HCT116 (cell line): Measurements from ENCODE around the gene NTRK3. TPM values are rescaled to one million over a fixed set of nuclear protein-coding genes. Genes with fewer than 3 reads are reported as not detected.

Source experiments
- ATAC-seq: fragments of 200-7000 bp; cut with Tn5 transposase; 2 replicates; pipeline ENCODE4 v1.9.1; 2020; ENCODE audit warnings: mild to moderate bottlenecking, moderate library complexity
- BruUV-seq: library from RNA; stranded (reverse); fragments of 400-500 nt; replicated peaks from 2 replicates; lab custom pipeline; 2021; lab: Mats Ljungman, UMichigan
- CTCF ChIA-PET: fragments of 300-600 bp; sonication (Branson Sonifier 250); formaldehyde crosslinking; loops from one replicate; lab custom pipeline; 2021; ENCODE audit warnings: antibody characterized with exemption; lab: Charles Lee
- POLR2A ChIA-PET: fragments of 300-600, 350-600 bp; sonication (Branson Sonifier 250); formaldehyde crosslinking; loops from one replicate; lab custom pipeline; 2021; ENCODE audit warnings: antibody characterized with exemption; lab: Charles Lee
- RAD21 ChIA-PET, 2 experiments: fragments of 300-600 bp; sonication (Branson Sonifier 250); formaldehyde crosslinking; loops; one replicate each; lab custom pipeline; 2023; ENCODE audit warnings: low total read pairs in 2 of 2; ENCODE audit not compliant: uncharacterized antibody in 2 of 2, unreplicated experiment in 2 of 2, low non-redundant PET in 1 of 2; lab: Charles Lee
- DNase-seq: peaks from one replicate; pipeline ENCODE4 v3.0.0-alpha.2; 2010; ENCODE audit warnings: low read depth, low spot score
- H2AFZ ChIP-seq: fragments of 200-600 bp; shearing (Covaris generic), sonication (generic); 2 replicates; pipeline ENCODE4 v1.6.1; 2017; ENCODE audit warnings: low read depth, mixed run types, mixed read lengths, antibody characterized with exemption, low read length; ENCODE audit not compliant: poor library complexity, severe bottlenecking
- H3K27ac ChIP-seq: 2 replicates; pipeline ENCODE4 v1.5.1; 2012; ENCODE audit warnings: low read depth, low read length
- H3K27me3 ChIP-seq: fragments of 200-600 bp; sonication (generic); 2 replicates; pipeline ENCODE4 v1.6.1; 2016; ENCODE audit warnings: mixed run types, low read length, mixed read lengths; ENCODE audit not compliant: insufficient read depth
- H3K36me3 ChIP-seq, 2 experiments: fragments of 200-500 bp in 1 of 2; fragments of 200-600 bp in 1 of 2; sonication (Bioruptor generic) in 1 of 2; sonication (generic) in 1 of 2; 2 replicates each; pipeline versions ENCODE4 v1.5.1 to v1.6.1; 2014 to 2016; ENCODE audit warnings: low read length in 2 of 2, inconsistent platforms in 1 of 2, mixed read lengths in 1 of 2, mixed run types in 1 of 2; ENCODE audit not compliant: insufficient read depth in 2 of 2, control insufficient read depth in 1 of 2
- H3K4me1 ChIP-seq, 2 experiments: fragments of 200-600 bp in 1 of 2; sonication (generic) in 1 of 2; 2 replicates each; pipeline versions ENCODE4 v1.5.1 to v1.6.1; 2012 to 2017; ENCODE audit warnings: low read length in 2 of 2, inconsistent platforms in 1 of 2, mild to moderate bottlenecking in 1 of 2, mixed read lengths in 1 of 2, mixed run types in 1 of 2, moderate library complexity in 1 of 2; ENCODE audit not compliant: insufficient read depth in 2 of 2, control insufficient read depth in 1 of 2
- H3K4me2 ChIP-seq: fragments of 200-600 bp; sonication (generic); 2 replicates; pipeline ENCODE4 v1.6.1; 2017; ENCODE audit warnings: mixed run types, low read length, mixed read lengths
- H3K4me3 ChIP-seq, 2 experiments: fragments of 200-600 bp in 1 of 2; sonication (generic) in 1 of 2; replicated peaks in 1 of 2; 2 replicates each; pipeline ENCODE4 v1.5.1; 2011 to 2016; ENCODE audit warnings: low read length in 2 of 2, control low read depth in 1 of 2, low read depth in 1 of 2, mild to moderate bottlenecking in 1 of 2, mixed read lengths in 1 of 2, mixed run types in 1 of 2
- H3K79me2 ChIP-seq: fragments of 200-600 bp; sonication (generic); 2 replicates; pipeline ENCODE4 v1.6.1; 2017; ENCODE audit warnings: mild to moderate bottlenecking, mixed run types, low read length, moderate library complexity, mixed read lengths; ENCODE audit not compliant: insufficient read depth
- H3K9ac ChIP-seq: fragments of 200-600 bp; sonication (generic); 2 replicates; pipeline ENCODE4 v1.6.1; 2016; ENCODE audit warnings: low read length, mixed read lengths
- H3K9me2 ChIP-seq: fragments of 200-600 bp; sonication (generic), shearing (Covaris generic); 2 replicates; pipeline ENCODE4 v1.6.1; 2017; ENCODE audit warnings: mixed run types, mild to moderate bottlenecking, moderate library complexity; ENCODE audit not compliant: insufficient read depth
- H3K9me3 ChIP-seq, 2 experiments: fragments of 200-500 bp in 1 of 2; fragments of 200-600 bp in 1 of 2; sonication (Bioruptor generic) in 1 of 2; sonication (generic) in 1 of 2; 2 replicates each; pipeline ENCODE4 v1.6.1; 2014 to 2017; ENCODE audit warnings: low read length in 2 of 2, mixed read lengths in 2 of 2, inconsistent platforms in 1 of 2, low read depth in 1 of 2, mild to moderate bottlenecking in 1 of 2, mixed run types in 1 of 2, moderate library complexity in 1 of 2; ENCODE audit not compliant: control insufficient read depth in 1 of 2, insufficient read depth in 1 of 2
- H4K20me1 ChIP-seq: fragments of 200-600 bp; sonication (generic), shearing (Covaris generic); 2 replicates; pipeline ENCODE4 v1.6.1; 2017; ENCODE audit warnings: mixed run types, mild to moderate bottlenecking, moderate library complexity; ENCODE audit not compliant: insufficient read depth
- ELF1 ChIP-seq: IDR thresholded peaks from 2 replicates; pipeline ENCODE4 v1.6.1; 2012; ENCODE audit warnings: low read depth, borderline replicate concordance
- JUND ChIP-seq: IDR thresholded peaks from 2 replicates; pipeline ENCODE4 v1.6.1; 2012
- POLR2A ChIP-seq: IDR thresholded peaks from 2 replicates; pipeline ENCODE4 v1.7.0; 2011; ENCODE audit warnings: borderline replicate concordance; ENCODE audit not compliant: insufficient read depth, insufficient read length; ENCODE audit errors: extremely low read depth
- POLR2AphosphoS5 ChIP-seq: IDR thresholded peaks from 2 replicates; pipeline ENCODE4 v1.6.1; 2011; ENCODE audit warnings: mild to moderate bottlenecking, low read depth, low read length, moderate library complexity
- ZBTB33 ChIP-seq: IDR thresholded peaks from 2 replicates; pipeline ENCODE4 v1.6.1; 2011; ENCODE audit warnings: mild to moderate bottlenecking, low read length, moderate library complexity; ENCODE audit not compliant: insufficient replicate concordance; ENCODE audit errors: extremely low read depth
- ZFX ChIP-seq: fragments of 450-650 bp; IDR thresholded peaks from 2 replicates; pipeline ENCODE4 v1.6.1; 2017
- intact Hi-C: fragments of 100-400 bp; cut with micrococcal nuclease; formaldehyde crosslinking; loops from 2 replicates; pipeline ENCODE4 v1.10.0; 2022
- total RNA-seq: library from RNA; stranded (reverse); gene quantifications from one replicate; pipeline ENCODE4 v1.2.1, GENCODE V29; 2021; ENCODE audit not compliant: unreplicated experiment
- TF ChIP-seq, protein P1 (sequence below): IDR thresholded peaks from 2 replicates; pipeline ENCODE4 v1.6.1; 2012

Gene NTRK3
- total RNA-seq, 1 experiment from 2014 or later, result not detected

DNA sequence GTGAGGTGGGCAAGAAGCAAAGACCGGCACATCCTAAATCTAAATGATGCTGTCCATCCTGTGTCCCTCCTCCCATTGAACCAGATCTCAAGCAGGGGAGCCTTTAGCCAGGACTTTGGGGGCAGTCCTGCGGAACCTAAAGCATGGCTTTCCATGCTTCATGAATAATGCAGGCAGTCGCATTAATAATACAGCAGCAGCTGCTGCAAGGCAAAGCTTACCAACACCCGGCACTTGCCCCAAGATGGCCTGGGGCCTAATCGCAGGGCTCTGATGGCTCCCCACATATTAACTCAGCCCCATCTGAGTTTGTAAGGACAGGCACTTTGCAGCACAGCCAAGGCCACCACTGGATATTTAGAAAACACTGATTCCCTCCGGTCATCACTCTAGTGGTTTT is 114.4 kb downstream of the NTRK3 start:
- no TSS peak for BruUV-seq
- RAD21 ChIA-PET, result no interaction called here
- no peak overlapping the region for H3K4me3 ChIP-seq
- H3K27ac ChIP-seq, result no peak overlapping the region
- no peaks in the 10 kb centered on the region for H3K9me2 ChIP-seq
- no peaks in the 10 kb centered on the region for H3K27me3 ChIP-seq
- TF ChIP-seq POLR2A (no peak), JUND (no peak), ZFX (no peak), POLR2AphosphoS5 (no peak), ZBTB33 (no peak)
- TF ChIP-seq, protein P1, sequence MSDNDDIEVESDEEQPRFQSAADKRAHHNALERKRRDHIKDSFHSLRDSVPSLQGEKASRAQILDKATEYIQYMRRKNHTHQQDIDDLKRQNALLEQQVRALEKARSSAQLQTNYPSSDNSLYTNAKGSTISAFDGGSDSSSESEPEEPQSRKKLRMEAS, result no peak
- POLR2A ChIA-PET, result no interaction called here
- no peaks in the 10 kb centered on the region for H3K36me3 ChIP-seq
- H2AFZ ChIP-seq, result no peak overlapping the region
- CTCF ChIA-PET, result no interaction called here
- no peaks in the 10 kb centered on the region for H4K20me1 ChIP-seq
- ATAC-seq (no peak), DNase-seq (no peak)
- no peaks in the 10 kb centered on the region for H3K4me1 ChIP-seq
- H3K9me3 ChIP-seq, result no peaks in the 10 kb centered on the region
- no peak overlapping the region for H3K9ac ChIP-seq
- intact Hi-C loops, result no loop called here
- no peak overlapping the region for H3K4me2 ChIP-seq
- no peaks in the 10 kb centered on the region for H3K79me2 ChIP-seq

DNA sequence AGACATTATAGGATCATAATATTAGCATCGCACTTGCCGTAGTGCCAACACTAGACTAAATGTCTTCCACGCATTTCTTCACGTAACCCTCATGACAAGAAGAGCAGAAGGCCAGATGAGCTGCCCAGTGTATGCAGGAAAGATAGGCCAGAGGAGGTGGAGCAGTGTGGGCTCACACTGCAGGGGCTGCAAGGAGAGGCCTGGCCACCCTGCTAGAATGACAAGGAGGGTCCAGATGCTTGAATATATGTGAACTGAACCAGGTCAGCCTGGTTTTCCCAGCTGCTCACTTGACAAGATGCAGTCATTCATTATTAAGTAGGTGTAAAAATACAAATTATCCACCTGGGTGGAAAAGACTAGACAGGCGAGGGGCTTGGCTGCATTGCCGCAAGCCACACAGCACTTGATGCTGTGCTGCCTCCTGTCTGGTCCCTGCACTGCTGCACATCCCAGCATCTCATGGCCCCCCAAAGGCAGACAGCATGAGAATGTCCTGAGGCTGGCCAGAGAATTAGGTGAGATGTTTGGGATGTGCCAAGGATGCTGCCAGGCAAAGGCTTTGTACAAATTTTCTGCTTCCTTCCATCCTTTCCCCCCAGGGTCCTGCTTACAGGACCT is 115.2 kb downstream of the NTRK3 start:
- DNase-seq (no peak), ATAC-seq (no peak)
- no TSS peak for BruUV-seq
- H3K4me3 ChIP-seq, result no peak overlapping the region
- TF ChIP-seq ELF1, result no peak
- TF ChIP-seq ZFX, result no peak
- no peaks in the 10 kb centered on the region for H4K20me1 ChIP-seq
- no peak overlapping the region for H3K4me2 ChIP-seq
- H3K27ac ChIP-seq, result no peak overlapping the region
- RAD21 ChIA-PET, result no interaction called here
- no peaks in the 10 kb centered on the region for H3K79me2 ChIP-seq
- no peak overlapping the region for H3K9ac ChIP-seq
- no peaks in the 10 kb centered on the region for H3K9me3 ChIP-seq
- H3K36me3 ChIP-seq, result no peaks in the 10 kb centered on the region
- H2AFZ ChIP-seq, result no peak overlapping the region
- POLR2A ChIA-PET, result no interaction called here
- H3K4me1 ChIP-seq, result no peaks in the 10 kb centered on the region
- no peaks in the 10 kb centered on the region for H3K27me3 ChIP-seq
- intact Hi-C loops, result no loop called here
- no peaks in the 10 kb centered on the region for H3K9me2 ChIP-seq
- CTCF ChIA-PET, result no interaction called here
